Panc1 (cell line): ENCODE measurements around the gene USPL1.

Source experiments
- CTCF ChIP-seq: fragments of 450-650 bp; IDR thresholded peaks from 2 replicates; pipeline ENCODE4 v1.5.1; 2017; ENCODE audit warnings: mild to moderate bottlenecking
- POLR2AphosphoS5 ChIP-seq: IDR thresholded peaks from 2 replicates; pipeline ENCODE4 v1.6.1; 2012; ENCODE audit warnings: mild to moderate bottlenecking, low read depth, low read length, moderate library complexity
- REST ChIP-seq, 2 experiments: IDR thresholded peaks; 2 replicates each; pipeline ENCODE4 v1.6.1; 2011 to 2012; ENCODE audit warnings: low read depth in 2 of 2, control low read depth in 1 of 2, low read length in 1 of 2, mild to moderate bottlenecking in 1 of 2, moderate library complexity in 1 of 2; ENCODE audit not compliant: insufficient read depth in 1 of 2
- SIN3A ChIP-seq: IDR thresholded peaks from 2 replicates; pipeline ENCODE4 v1.6.1; 2012; ENCODE audit warnings: low read depth, mild to moderate bottlenecking, low read length, moderate library complexity, borderline replicate concordance; ENCODE audit not compliant: insufficient read depth
- TCF7L2 ChIP-seq: IDR thresholded peaks from 2 replicates; pipeline ENCODE4 v1.6.1; 2011; ENCODE audit warnings: mild to moderate bottlenecking, low read depth, low read length, inconsistent platforms

DNA sequence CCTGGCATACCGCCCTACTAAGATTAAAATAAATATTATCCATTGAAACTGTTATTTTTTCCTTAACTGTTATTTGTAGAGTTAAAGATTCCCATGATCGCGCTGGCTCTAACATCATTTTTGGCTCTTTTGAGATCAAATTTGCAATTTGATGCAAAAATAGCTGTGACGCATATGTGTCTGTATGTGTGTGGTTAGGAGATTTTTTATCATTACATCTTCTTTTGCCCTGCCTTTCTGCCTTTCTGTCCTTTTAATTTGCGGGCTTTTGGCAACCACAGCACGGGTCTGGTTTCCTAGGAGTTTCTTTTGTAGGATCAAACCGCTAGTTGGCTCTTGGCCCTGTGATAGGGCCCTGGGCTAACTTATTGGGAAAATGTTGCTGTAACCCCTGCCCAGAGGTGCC lies 80.3 kb downstream of the USPL1 start:
- TF ChIP-seq POLR2AphosphoS5 = no peak
- TF ChIP-seq CTCF = no peak
- TF ChIP-seq REST (IDR thresholded peaks at IDR 0.05; ENCODE audit: insufficient read depth in 1 of 2, low read depth in 2 of 2, low read length in 1 of 2) = no peak
- no peak for TF ChIP-seq SIN3A
- TF ChIP-seq TCF7L2 = no peak
